ENCODE measurements around the gene SIRT3. TPM values are rescaled to one million over a fixed set of nuclear protein-coding genes. Genes with fewer than 3 reads are reported as not detected.

Gene SIRT3
- total RNA-seq, 1 experiment from 2014 or later = 13.9 TPM

GRCh38 chr11:212150-213100 is 23.7 kb downstream of the SIRT3 start:
- no peak for TF ChIP-seq CTCF (conservative IDR thresholded peaks at IDR 0.05)
- Histone ChIP-seq H3K79me2 (ENCODE audit: insufficient read depth, low read length) (no peaks in the 10 kb centered on the region; the same call in 1 of the 2 replicates), H3T11ph (ENCODE audit: low read length) (no peak overlapping the region), H3K27ac (ENCODE audit: insufficient read length, low read depth, low read length) (no peak overlapping the region), H3K4me2 (ENCODE audit: insufficient read depth, insufficient read length, low read length) (no peak overlapping the region), H4K5ac (ENCODE audit: insufficient read length, low read depth, low read length) (no peak overlapping the region), H4K20me1 (ENCODE audit: control insufficient read depth, insufficient read depth, insufficient read length) (no peaks in the 10 kb centered on the region), H3K79me1 (ENCODE audit: insufficient read depth, low read depth, low read length, poor library complexity, severe bottlenecking) (no peaks in the 10 kb centered on the region), H2BK120ac (ENCODE audit: low read depth, low read length, poor library complexity, severe bottlenecking) (no peak overlapping the region), H2AFZ (ENCODE audit: low read length) (no peak overlapping the region), H2BK15ac (ENCODE audit: low read depth, low read length) (no peak overlapping the region), H4K91ac (ENCODE audit: insufficient read length, low read depth, low read length) (no peak overlapping the region), H4K8ac (replicated peaks; ENCODE audit: insufficient read length, low read depth, low read length) (no peak overlapping the region), H2BK20ac (ENCODE audit: low read depth, low read length, poor library complexity, severe bottlenecking) (no peak overlapping the region), H3K14ac (ENCODE audit: insufficient read depth, low read length) (no peak overlapping the region), H3K56ac (ENCODE audit: insufficient read length, low read depth, low read length) (no peak overlapping the region), H3K4ac (ENCODE audit: low read depth, low read length) (no peak overlapping the region), H3K23me2 (ENCODE audit: insufficient read length, low read depth, low read length, poor library complexity, severe bottlenecking) (peaks cover 15% of the 10 kb centered on the region), H3K9me3 (ENCODE audit: control insufficient read depth, low read depth, low read length) (no peaks in the 10 kb centered on the region), H3K9ac (ENCODE audit: extremely low read depth, insufficient read length, low read length) (no peak overlapping the region), H3K23ac (ENCODE audit: insufficient read length, low read depth, low read length) (no peak overlapping the region), H3K27me3 (ENCODE audit: insufficient read depth, low read length) (no peaks in the 10 kb centered on the region), H2AK5ac (ENCODE audit: insufficient read length, low read length) (no peak overlapping the region), H2BK12ac (ENCODE audit: insufficient read length, low read depth, low read length) (no peak overlapping the region), H3K4me1 (ENCODE audit: insufficient read depth, low read length) (no peaks in the 10 kb centered on the region), H3K18ac (ENCODE audit: insufficient read length, low read depth, low read length) (no peak overlapping the region), H2BK5ac (ENCODE audit: insufficient read length, low read length) (no peak overlapping the region)
- no peak for DNase-seq
- Mint-ChIP-seq H3K9me3 (no peaks in the 10 kb centered on the region), H3K27ac (no peak overlapping the region; a peak in 1 of 7 replicates), H3K4me3 (no peak overlapping the region), H3K4me1 (peaks cover 0 to 8% of the 10 kb centered on the region in 2 experiments; a peak in 3 of 4 replicates), H3K27me3 (ENCODE audit: low read depth) (no peaks in the 10 kb centered on the region), H3K36me3 (ENCODE audit: insufficient read depth in 1 of 3, low read depth in 3 of 3) (peaks cover 28 to 69% (median 62%) of the 10 kb centered on the region in 3 experiments)
- no CpG with 5 or more reads among the region's 17 CpGs for WGBS (ENCODE audit: extremely low coverage, insufficient read length, low lambda C conversion rate)

Data from H9 (cell line).